ENCODE results near the gene KLF5. TPM values are rescaled to one million over a fixed set of nuclear protein-coding genes. Genes with fewer than 3 reads are reported as not detected.

KLF5 gene
- polyA plus RNA-seq, 1 of the 3 experiments (the other 2 are of a cell fraction), result 2.7 TPM

DNA sequence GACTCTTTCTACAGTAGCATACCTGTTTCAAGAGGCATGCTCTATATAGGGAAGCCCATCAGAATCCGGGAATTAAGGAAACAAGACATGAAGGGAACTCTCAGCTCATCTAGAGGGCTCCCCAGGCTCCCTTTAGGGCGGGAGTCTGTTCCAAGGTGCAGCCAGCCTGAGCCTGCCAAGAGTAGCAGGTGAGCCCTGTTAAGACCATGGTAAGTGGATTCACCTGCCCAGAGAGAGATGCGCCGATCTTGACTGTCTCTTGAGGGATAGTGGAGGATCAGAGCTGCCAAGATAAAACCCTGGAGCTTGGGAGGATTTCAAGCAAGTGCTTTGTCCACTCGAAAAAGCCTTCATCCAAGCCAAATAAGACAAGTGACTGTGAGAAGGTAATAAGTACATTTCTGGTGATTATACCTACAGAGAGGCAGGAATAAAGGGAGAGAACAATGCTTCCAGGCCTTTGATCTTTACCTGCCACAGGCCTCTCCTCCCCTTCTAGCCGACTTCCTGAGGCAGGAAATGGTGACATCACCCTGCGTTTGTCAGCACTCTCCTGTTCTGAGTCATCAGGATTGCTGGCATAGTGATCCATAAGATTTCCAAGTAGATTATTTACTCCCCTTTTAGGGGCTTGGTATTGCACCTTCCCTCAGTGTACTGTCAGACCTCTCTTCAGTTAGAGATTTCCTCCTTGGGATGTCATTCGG lies 31.5 kb downstream of the KLF5 start:
- Histone ChIP-seq H3K27ac (ENCODE audit: low read depth in 2 of 2, low read length in 1 of 2) (peak overlapping the region in 1 of 2 experiments; percentile 56; a peak in 2 of 4 replicates), H3K27me3 (ENCODE audit: insufficient read depth) (no peaks in the 10 kb centered on the region), H3K4me1 (ENCODE audit: control insufficient read depth in 1 of 2, insufficient read depth in 2 of 2, low read depth in 1 of 2, low read length in 1 of 2) (peaks cover 0 to 5% of the 10 kb centered on the region in 2 experiments; a peak in 1 of 4 replicates), H3F3A (replicated peaks; ENCODE audit: insufficient read depth) (peaks cover 4% of the 10 kb centered on the region), H2AFZ (ENCODE audit: low read depth) (no peak overlapping the region), H3K9ac (no peak overlapping the region), H3K9me2 (no peaks in the 10 kb centered on the region), H3K4me2 (no peak overlapping the region), H3K9me3 (peaks cover 8% of the 10 kb centered on the region; the same call in 1 of the 2 replicates), H3K4me3 (ENCODE audit: low read depth in 2 of 2, low read length in 1 of 2) (no peak overlapping the region), H4K20me1 (ENCODE audit: insufficient read depth) (no peaks in the 10 kb centered on the region), H3K36me3 (replicated peaks in 1 of 2; ENCODE audit: control insufficient read depth in 1 of 2, insufficient read depth in 2 of 2, low read length in 1 of 2) (no peaks in the 10 kb centered on the region), H3K79me2 (ENCODE audit: insufficient read depth) (no peaks in the 10 kb centered on the region)
- DNase-seq, result no peak
- WGBS (ENCODE audit: low lambda C conversion rate), result 55% methylated on average over 8 of the region's 8 CpGs
- ChIA-PET POLR2A (no interaction called here), CTCF (interaction anchor here (0.6 kb wide), 1 partner anchor 359 kb away, joined by 3 read pairs; no protein-coding TSS in a partner anchor)
- TF ChIP-seq RXRA (IDR thresholded peaks at IDR 0.05; ENCODE audit: borderline replicate concordance, low read depth), result no peak
- TF ChIP-seq NRF1 (IDR thresholded peaks at IDR 0.05; ENCODE audit: low read depth, low read length), result no peak
- no peak for TF ChIP-seq POLR2AphosphoS5 (IDR thresholded peaks at IDR 0.05; ENCODE audit: low read depth, low read length)
- TF ChIP-seq RFX5 (IDR thresholded peaks at IDR 0.05; ENCODE audit: low read length), result no peak
- TF ChIP-seq FOSL2 (IDR thresholded peaks at IDR 0.05; ENCODE audit: borderline replicate concordance, low read depth), result peak; percentile 88
- TF ChIP-seq SMC3 (IDR thresholded peaks at IDR 0.05; ENCODE audit: low read depth, low read length), result no peak
- peak in 1 of 2 experiments; percentile 29; a peak in 1 of 4 replicates for TF ChIP-seq EP300 (IDR thresholded peaks at IDR 0.05; ENCODE audit: borderline replicate concordance in 1 of 2, low read depth in 1 of 2, low read length in 1 of 2)
- peak; percentile 46; the same call in 1 of the 2 replicates for TF ChIP-seq TCF12 (IDR thresholded peaks at IDR 0.05)
- TF ChIP-seq EZH2phosphoT487 (IDR thresholded peaks at IDR 0.05; ENCODE audit: borderline replicate concordance, low read depth), result no peak
- TF ChIP-seq GABPA (IDR thresholded peaks at IDR 0.05; ENCODE audit: low read depth), result no peak
- no peak for TF ChIP-seq CHD2 (IDR thresholded peaks at IDR 0.05; ENCODE audit: low read length, partially characterized antibody)
- TF ChIP-seq CTCF (IDR thresholded peaks at IDR 0.05), result no peak
- peak; percentile 83 for TF ChIP-seq JUND (IDR thresholded peaks at IDR 0.05)
- no peak for TF ChIP-seq RCOR1 (IDR thresholded peaks at IDR 0.05; ENCODE audit: low read length)
- no peak for TF ChIP-seq MXI1 (IDR thresholded peaks at IDR 0.05; ENCODE audit: low read depth, low read length)
- no peak for TF ChIP-seq TEAD4 (IDR thresholded peaks at IDR 0.05; ENCODE audit: borderline replicate concordance, insufficient read depth)
- TF ChIP-seq MEF2A (IDR thresholded peaks at IDR 0.05; ENCODE audit: borderline replicate concordance, low read depth), result no peak
- TF ChIP-seq, protein P1, sequence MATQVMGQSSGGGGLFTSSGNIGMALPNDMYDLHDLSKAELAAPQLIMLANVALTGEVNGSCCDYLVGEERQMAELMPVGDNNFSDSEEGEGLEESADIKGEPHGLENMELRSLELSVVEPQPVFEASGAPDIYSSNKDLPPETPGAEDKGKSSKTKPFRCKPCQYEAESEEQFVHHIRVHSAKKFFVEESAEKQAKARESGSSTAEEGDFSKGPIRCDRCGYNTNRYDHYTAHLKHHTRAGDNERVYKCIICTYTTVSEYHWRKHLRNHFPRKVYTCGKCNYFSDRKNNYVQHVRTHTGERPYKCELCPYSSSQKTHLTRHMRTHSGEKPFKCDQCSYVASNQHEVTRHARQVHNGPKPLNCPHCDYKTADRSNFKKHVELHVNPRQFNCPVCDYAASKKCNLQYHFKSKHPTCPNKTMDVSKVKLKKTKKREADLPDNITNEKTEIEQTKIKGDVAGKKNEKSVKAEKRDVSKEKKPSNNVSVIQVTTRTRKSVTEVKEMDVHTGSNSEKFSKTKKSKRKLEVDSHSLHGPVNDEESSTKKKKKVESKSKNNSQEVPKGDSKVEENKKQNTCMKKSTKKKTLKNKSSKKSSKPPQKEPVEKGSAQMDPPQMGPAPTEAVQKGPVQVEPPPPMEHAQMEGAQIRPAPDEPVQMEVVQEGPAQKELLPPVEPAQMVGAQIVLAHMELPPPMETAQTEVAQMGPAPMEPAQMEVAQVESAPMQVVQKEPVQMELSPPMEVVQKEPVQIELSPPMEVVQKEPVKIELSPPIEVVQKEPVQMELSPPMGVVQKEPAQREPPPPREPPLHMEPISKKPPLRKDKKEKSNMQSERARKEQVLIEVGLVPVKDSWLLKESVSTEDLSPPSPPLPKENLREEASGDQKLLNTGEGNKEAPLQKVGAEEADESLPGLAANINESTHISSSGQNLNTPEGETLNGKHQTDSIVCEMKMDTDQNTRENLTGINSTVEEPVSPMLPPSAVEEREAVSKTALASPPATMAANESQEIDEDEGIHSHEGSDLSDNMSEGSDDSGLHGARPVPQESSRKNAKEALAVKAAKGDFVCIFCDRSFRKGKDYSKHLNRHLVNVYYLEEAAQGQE (IDR thresholded peaks at IDR 0.05; ENCODE audit: low read depth, low read length), result no peak
- no peak for TF ChIP-seq FOXJ3 (CRISPR knock-in tag; IDR thresholded peaks at IDR 0.05)
- TF ChIP-seq PBX3 (IDR thresholded peaks at IDR 0.05), result peak; percentile 49
- no peak for TF ChIP-seq SIN3A (IDR thresholded peaks at IDR 0.05; ENCODE audit: borderline replicate concordance, low read depth, low read length)
- TF ChIP-seq FOXM1 (IDR thresholded peaks at IDR 0.05; ENCODE audit: low read depth), result no peak
- TF ChIP-seq ELF1 (IDR thresholded peaks at IDR 0.05), result no peak
- TF ChIP-seq MAX (IDR thresholded peaks at IDR 0.05; ENCODE audit: low read depth), result no peak
- TF ChIP-seq YY1 (IDR thresholded peaks at IDR 0.05; ENCODE audit: low read depth), result no peak; the same call in 1 of the 2 replicates
- TF ChIP-seq NFIC (IDR thresholded peaks at IDR 0.05; ENCODE audit: borderline replicate concordance), result peak; percentile 43; the same call in 1 of the 2 replicates
